ENCODE results near the gene SCFD2.
A peak's percentile ranks its signal among the peaks of the same experiment; 100 is the strongest.

SCFD2 gene

DNA sequence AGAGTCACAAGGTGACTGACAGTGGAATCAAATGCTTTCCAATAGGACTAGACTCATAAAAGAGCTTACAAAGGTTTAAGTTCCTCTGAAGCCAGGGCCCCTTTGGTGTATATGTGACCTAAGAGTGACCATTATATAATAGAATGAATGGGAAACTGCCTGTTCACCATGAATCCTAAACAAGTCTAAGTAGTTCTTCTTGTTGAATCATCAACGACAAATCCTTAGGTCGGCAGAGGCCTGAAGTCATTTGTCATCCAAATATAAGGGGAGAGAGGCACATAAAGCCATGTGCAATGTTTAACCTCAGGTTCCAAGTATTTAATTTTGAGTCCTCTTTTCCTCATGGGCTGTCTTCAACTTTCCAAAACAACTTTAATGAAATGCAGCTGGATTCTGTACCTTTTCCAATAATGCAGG lies 381.4 kb downstream of the SCFD2 start:
- DNase-seq (ENCODE audit: low spot score), result peak; percentile 73

DNA sequence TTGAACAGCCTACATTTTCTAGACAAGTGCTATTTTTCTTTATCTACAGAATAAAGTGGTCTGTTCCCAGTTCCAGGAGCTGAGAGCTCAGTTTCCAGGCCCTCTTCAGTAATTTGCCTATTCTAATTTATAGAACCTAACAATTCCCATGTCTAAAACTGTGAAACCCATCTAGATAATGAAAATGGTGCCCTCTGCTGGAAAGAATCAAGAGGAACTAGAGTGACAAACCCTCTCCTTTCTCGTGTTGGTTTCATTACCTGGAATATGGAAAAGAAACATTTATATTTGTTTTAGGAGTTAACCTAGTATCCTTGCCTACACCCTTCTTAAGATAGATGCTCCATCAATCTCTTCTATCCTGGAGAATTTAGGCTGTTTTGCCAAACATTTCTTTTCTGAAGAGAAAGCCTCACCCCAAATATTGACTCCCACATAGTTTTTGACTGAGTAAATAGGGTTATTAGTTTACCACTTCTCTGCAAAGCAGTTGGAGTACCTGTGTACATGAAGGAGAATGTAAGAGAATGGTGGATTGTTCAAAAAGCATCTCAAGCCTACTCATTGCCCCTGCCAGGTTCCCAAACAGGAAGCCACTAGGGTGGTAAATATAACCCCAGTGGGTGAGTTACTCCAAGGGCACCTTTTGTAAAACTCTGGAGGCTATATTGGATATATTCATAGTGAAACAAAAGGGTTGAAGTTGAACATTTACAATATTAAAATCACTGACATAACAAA lies 382.1 kb downstream of the SCFD2 start:
- peak; percentile 69 for DNase-seq (ENCODE audit: low spot score)

DNA sequence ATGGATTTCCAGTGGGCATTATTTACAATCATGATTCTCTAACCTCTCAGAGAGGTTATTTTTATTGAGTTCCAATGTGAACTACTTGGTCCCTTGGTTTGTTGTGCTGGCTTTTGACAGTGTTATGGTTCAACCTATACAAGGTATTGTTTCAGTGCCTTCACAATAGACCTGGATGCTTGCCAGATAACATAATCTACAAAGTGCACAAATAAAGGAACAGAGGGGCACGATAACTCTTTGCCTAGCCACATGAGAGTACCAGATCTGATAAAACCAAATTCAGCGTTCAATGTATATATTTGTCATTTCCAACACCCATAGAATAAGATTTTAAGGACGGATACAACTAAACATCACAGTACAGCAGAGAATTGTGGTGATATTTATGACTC lies 382.9 kb downstream of the SCFD2 start:
- DNase-seq (ENCODE audit: low spot score), result no peak

DNA sequence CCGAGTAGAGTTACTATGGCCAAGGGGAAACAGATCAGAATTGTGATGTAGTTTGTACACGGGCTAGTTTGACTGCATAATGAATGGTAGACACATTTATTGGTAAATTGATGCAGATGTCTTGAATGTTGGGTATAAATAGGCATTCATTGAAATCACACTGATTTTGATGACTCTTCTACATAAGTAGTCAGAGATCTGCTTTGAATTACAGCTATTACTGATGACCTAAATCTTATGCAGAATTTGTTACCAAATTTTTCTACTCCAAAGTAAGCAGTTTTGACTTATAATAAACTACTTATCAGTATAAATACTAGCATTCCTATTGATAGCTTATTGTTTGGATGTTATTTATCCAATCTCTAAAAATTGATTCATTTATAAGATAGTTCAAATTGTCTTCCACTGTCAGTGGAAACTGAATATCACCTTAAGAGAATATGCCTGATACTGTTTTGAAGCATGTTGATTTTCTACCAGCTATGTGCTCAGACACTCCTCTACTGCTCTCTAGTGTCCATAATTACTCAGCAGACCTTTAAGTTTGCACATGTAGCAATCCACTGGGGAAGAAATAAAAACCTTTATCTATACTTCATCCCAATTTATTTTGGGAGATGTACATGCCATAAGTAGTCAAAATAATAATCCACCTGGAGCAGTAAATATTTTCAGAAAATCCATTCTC lies 383.5 kb downstream of the SCFD2 start:
- peak; percentile 60 for DNase-seq (ENCODE audit: low spot score)

DNA sequence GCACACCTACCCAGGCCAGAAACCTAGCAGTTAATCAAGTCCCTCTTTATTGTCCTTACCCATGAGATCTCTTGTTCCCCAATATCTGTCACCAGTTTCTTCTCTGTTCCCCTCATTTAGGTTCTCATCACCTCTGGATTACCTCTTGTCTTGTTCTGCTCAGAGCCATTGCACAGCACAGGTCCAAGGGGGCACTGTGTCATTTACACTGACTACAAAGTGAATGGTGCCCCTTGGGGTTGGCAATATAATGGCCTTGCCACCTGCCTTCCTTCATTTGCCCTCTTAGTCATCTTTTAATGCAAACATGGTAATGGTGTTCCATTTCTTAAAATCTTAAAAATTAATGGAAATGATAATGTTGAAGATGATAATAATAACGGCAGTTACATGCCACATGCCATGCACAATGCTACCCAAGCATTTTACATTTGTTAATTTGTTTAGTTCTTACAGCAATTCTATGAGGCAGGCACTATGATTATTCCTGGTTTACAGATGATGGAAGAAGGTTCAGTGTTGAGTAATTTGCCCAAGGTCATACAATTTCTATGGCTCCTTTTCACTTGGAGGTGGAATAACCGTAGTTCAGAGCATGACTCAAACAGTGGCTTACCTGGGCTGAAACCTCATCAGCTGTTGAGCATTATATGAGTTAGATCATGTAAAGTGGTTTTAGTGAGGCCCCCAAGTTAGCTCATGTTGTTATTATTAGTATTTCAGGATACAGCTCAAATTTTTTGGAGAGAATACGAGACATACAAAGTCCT lies 385.9 kb downstream of the SCFD2 start:
- no peak for DNase-seq (ENCODE audit: low spot score)

DNA sequence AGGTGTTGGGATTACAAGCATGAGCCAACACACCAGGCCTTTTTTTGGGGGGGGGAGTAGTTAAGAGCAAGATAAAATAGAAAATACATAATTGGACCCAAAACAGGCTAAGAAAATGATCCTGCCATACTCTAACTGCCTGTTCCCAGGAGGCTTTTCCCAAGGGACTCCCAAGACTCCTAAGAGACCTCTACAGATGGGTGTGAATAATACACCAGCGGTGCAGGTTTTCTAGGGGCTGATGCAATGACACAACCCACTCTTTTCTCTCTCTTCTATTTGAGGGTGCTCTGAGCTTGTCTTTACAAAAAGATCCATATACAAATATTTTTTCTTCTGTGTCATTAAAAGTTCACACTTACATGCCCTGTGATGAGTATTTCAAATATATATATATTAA lies 386.8 kb downstream of the SCFD2 start:
- DNase-seq (ENCODE audit: low spot score), result no peak

DNA sequence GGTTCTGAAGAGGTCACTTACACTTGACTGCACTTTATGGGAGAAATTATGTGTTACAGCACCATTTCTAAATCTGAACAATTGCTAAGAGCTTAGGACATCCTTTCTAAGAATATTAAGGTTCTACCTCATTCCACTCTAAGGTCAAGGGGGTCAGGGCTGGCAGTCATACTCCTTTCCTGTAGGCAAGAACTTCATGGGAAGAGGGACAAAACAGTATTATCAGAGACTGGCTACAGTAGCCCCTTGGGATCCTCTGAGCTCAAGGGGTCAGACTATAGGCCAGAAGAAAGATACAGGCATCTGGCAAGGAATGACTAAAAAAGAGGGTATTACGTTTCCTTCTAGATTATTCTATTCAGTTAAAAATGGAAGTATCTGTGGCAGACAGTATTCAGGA lies 388.6 kb downstream of the SCFD2 start:
- DNase-seq (ENCODE audit: low spot score), result no peak

DNA sequence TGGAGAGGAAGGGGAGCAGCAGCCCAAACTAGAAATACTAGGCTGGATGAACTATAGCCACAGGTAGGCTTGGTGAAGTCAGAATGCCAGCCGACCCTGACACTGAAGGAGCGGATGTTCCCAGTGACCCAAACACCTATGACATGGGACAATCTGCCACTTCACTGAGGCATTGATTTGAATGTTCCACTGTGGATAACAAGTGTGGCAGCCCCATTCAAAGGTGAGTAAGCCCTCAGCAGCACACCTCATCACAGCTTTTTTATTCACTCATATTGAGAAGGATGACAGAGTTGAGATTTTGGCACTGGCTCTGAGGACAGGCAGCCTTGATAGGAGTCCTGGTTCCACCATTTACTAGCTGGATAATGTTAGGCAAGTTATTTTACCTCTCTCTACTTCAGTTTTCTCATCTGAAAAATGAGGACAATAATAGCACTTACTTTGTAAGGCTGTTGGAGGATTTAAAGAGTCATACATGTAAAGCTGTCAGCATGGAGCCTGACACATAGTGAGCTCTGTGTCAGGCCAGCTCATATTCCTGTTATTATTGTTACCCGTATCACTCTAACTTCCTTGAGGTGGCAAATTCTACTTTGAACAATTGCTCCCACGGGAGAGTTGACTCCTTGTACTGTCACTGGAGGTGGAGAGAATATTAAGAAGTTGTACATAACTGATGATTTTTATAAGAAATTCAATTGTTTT lies 389.2 kb downstream of the SCFD2 start:
- no peak for DNase-seq (ENCODE audit: low spot score)

DNA sequence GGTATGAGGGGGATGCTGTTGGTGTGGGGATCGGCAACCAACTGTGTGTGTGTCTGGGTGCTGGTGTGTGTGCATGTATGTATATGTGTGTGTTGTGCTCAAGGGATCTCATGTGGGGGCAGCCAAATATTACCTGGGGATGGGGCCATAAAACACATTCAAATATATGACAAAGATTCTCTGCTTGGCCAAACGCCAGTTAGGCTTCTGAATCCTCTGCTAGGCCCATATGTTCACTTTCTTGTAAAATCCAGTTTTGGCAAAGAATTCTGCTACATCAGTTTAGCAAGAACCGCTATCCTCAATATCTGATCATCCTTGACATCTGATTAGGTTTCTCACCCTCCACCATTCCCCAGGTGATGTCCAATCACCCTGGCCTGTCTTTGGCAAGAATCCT lies 397.2 kb downstream of the SCFD2 start:
- no peak for DNase-seq (ENCODE audit: low spot score)

DNA sequence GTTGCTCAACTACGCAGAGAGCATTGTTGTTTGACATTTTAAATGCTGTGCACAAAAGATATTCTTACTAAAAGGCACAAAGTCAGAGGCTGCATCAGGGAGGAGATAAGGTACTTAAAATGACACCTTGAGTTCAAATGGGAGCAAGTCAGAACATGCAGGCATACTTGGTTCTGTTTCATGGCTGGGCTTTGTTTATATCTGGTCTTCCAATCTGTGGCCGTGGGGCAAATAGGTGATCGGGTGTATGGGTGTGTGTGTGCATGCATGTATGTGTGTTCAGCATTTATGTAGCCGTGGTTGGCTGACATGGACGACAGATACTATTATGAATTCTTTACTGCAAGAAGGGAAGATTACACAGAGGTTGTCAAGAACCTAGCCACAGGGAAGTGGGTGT lies 397.6 kb downstream of the SCFD2 start:
- no peak for DNase-seq (ENCODE audit: low spot score)

DNA sequence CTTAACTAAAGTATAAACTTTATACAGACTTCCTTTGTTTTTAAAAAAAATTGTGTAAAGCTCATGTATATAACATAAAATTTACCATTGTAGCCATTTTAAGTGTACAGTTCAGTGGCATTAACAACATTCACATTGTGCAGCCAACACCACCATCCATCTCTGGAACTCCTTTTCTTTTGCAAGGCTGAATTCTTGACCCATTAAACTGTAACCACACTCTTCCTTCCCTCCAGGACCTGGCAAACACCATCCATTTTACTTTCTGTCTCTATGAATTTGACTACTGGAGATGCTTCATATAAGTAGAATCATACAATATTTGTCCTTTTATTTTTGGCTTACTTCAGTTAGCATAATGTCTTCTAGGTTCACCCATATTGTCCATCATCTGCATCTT lies 399.1 kb downstream of the SCFD2 start:
- DNase-seq (ENCODE audit: low spot score), result no peak

DNA sequence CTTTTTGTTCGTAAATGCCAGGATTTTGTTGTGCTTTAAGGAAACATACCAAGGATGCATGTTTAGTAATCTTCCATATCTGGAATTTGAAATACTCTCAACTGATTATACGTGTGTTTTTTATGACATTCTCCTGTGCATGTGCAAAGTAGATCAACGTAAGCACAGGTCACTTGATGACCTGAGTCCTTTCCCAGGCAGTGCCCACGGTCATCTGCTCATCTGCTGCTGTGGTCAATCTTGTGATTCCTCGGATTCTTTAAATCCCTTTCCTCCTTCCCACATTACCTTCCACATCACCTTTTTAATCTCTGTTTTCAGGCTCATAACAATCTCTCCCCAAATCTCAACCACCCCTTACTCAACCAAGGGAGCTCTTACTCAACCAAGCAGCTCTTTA lies 399.7 kb downstream of the SCFD2 start:
- DNase-seq (ENCODE audit: low spot score), result no peak

DNA sequence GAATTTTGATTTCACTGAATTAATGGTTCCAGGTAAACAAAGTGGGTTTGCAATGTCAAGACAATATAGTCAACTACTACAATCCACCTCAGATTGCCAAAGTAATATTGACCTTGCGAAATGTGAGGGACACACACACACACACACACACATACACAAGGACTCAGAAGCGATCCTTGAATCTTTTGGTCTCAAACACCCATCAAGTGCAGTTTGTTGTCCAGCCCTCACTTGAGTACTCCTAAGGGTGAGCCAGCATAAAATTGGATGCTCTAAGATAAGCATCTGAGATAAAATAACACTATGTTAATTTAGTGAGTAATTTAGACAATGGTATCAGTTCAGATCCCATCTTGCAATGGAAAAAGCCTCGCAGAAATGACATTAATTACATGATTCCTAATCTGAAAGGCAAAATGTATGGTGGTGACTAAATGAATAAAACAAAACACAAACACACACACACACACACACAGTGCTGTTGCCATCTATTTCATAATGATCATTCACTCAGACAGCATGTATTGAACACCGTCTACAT lies 401.2 kb downstream of the SCFD2 start:
- no peak for DNase-seq (ENCODE audit: low spot score)

DNA sequence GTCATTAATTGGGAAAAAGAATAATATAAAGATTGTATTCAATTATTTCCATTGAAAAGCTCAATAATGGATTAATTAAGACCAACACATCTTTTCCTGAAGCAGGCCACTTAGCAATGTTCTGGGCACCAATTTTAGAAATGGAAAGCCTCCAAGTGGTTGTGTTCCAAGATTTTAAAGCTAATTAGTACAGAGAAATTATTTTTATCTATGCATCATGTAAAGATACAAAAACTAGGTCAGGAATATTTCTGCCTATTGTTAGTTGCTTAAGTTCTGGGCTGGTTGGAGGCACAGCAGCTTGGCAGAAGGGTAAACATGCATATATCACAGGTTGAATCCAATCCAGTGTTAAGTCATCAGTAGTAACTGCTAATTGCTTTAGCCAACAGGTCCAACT lies 401.9 kb downstream of the SCFD2 start:
- DNase-seq (ENCODE audit: low spot score), result no peak

DNA sequence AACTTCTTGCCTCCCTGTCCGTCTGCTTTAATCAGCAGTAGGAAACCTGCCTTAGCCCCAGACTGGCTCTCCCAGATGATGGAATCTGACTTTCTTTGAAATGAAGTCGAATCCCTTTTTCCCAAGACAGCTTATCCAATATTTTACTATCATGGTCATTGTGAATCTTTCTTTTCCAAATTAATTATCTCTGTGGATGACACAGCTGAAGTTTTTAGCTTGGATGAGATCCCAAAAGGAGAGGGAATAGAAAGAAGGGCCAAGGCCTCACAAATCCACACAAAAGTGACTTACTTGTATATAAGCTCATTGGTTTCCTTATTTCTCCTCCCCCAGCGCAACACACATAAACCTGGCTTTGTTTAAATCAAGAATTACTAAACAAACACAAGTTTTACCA lies 403.1 kb downstream of the SCFD2 start:
- no peak for DNase-seq (ENCODE audit: low spot score)

DNA sequence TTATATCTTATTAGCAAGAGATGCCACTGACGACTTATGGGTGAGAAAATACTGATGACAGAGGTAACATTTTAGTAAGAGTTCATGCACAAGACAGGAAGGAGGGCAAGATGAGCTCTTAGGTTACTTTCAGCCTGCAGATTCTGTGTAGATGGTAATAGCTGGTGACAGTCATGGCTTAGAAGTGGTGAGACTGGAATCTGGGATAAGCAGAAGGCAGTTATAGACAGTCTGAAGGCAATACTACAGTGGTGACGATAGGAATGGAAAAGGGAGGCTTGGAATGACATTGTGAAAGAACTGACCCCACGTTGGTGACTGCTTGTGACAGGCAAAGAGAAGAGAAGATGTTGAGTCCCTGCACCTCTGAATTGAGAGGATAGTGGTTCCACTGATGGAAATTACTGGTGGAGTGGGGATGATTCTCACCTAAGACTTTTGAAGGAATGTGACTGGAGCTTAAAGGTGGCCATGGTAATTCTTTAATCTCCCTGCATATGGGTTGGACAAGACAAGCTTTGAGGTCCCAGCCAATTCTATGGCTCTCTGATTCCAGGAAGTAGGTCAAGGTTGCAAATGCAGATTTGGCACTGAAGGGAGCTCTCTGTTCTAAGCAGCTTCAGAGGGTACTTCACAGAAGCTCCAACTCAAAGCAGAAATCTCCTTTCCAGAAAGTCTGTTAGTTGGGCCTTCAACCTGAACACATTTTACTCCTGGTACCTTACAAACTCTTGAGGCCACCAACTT lies 404.0 kb downstream of the SCFD2 start:
- DNase-seq (ENCODE audit: low spot score), result no peak

DNA sequence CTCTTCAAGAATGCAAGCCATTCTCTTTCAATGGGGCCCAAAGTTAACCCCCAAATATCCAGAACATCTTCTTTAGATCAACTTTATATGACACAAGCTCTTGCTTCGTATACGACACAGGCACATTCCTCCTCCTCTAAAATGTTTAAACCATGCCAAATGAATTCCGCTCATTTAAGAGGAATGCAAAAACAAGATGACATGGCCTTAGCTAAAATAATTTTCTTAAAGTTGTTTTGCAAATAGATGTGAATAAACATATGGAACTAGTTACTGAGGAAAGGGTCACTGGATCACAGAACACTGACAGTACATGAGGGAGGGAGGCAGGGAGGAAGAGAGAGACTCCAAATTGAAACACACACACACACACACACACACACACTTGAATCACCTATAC lies 406.3 kb downstream of the SCFD2 start:
- DNase-seq (ENCODE audit: low spot score), result no peak

DNA sequence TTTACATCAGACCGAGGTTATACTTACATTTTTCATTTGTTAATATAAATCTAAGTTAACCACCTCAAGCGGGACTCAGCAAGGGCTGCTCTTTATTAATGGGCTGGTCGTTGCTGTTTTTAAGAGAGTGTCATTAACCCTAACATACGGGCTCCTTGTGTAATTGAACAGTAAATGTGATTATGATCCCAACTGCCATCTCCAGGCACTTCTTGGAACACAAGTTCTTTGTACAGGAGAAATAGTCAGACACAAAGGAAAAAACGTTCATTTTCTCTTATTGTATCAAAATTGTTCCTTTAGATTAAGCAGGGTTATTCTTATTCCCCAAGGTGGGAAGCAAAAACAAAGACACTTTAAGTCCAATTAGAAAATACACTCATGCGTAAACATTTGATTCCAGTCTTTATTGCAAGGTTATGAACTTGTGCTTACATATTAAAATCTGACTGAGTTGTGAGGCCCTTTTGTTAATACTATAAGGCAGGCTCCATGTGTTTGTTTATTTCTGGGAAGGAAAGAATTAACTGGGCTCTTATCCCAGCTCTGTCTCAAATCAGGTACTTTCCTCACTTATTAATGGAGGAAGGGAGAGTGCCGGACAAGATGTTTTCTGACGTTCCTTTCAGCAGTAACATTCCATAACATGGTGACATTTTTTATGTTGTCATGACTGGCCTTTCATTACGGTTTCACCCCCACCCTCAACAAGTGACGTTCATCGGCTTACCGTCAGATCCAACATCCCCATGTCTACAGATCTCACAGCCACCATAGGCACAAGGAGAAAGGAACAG lies 407.8 kb downstream of the SCFD2 start:
- DNase-seq (ENCODE audit: low spot score), result no peak

DNA sequence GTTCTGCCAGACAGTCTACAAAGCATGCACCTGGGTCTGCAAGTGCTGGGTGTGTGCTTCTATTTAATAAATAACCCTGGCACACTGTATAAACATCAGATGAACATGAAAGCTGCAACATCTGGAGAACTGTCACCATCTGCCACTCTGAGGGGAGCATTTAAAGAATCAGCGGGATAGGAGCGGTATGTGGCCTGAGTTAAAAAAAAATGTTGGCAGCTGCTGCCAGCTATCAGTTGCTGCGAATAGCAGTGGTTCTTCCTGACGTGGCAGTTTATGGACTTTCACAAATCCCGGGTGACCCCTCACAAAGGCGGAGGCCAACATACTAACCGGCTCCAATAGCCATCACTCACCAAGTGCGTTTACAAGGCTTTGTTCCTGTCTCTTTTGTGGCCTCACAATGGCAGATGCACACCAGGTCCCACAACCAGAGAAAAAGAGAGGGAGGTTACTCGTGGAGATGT lies 408.6 kb downstream of the SCFD2 start:
- DNase-seq (ENCODE audit: low spot score), result no peak

DNA sequence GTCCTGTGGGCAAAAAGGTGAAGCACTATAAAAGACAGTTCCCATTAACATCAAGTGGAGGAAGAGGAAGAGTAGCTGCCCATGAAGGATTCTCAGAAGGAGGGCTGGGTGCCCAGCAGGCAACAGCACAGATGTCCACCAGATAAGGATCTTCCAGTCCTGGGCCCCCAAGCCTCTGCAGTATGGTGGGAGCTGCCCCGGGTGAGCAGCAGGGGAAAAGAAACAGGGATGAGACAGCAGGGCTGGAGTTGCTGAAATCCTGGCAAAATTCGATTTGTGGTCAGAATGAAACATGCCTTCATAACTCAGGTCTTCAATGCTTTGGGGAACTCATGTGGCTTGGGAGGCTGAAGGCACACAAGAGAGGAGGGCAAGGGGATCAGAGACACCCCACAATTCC lies 409.2 kb downstream of the SCFD2 start:
- DNase-seq (ENCODE audit: low spot score), result no peak

Measured in RKO (cell line).